Omental fat pad (tissue), 4 donors: Measurements from ENCODE around the gene ZNF521. TPM values are rescaled to one million over a fixed set of nuclear protein-coding genes. Genes with fewer than 3 reads are reported as not detected.

ENCODE experiments used
- ATAC-seq: fragments of 150-250 bp; one replicate; pipeline ENCODE4 v1.9.1; 2016; ENCODE audit warnings: mild to moderate bottlenecking, moderate library complexity; ENCODE audit not compliant: low FRiP score
- DNase-seq: peaks from one replicate; pipeline ENCODE4 v3.0.0-alpha.2; 2019; ENCODE audit warnings: low spot score
- total RNA-seq, 4 donors: library from RNA; depleted of rRNA; stranded (reverse); fragments of >200 nt; gene quantifications; one replicate each; pipeline ENCODE4 v1.1.0, GENCODE V29; 2016
- TF ChIP-seq, protein P1 (sequence below), 3 donors: fragments of 450-650 bp; IDR thresholded peaks; one replicate each; pipeline ENCODE4 v1.5.1; 2016 to 2017; ENCODE audit warnings: antibody characterized with exemption in 3 of 3, mild to moderate bottlenecking in 3 of 3, moderate library complexity in 2 of 3

ZNF521 gene
- total RNA-seq, 4 donors from 2014 or later = 15.0 to 79.9 (median 28.1) TPM

DNA sequence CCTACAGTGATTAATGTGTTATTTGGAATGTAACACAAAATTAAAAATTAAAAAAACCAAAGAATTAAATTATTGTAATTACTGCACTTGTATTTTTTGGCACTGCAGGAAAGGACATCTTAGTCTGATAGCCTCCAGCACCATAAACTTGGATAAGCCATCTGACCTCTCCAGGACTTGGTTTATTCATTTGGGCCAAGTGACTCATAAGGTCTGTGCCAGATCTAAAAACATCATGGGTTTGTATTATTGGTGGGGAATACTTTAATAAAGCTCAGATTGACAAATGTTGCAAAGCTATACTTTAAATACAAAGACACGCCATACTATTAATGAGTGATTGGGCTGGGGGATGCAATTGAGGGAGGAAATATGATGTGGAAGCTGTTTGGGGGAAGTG, 225.2 kb downstream of the ZNF521 start:
- no peak for DNase-seq
- no peak for ATAC-seq
- TF ChIP-seq, protein P1, sequence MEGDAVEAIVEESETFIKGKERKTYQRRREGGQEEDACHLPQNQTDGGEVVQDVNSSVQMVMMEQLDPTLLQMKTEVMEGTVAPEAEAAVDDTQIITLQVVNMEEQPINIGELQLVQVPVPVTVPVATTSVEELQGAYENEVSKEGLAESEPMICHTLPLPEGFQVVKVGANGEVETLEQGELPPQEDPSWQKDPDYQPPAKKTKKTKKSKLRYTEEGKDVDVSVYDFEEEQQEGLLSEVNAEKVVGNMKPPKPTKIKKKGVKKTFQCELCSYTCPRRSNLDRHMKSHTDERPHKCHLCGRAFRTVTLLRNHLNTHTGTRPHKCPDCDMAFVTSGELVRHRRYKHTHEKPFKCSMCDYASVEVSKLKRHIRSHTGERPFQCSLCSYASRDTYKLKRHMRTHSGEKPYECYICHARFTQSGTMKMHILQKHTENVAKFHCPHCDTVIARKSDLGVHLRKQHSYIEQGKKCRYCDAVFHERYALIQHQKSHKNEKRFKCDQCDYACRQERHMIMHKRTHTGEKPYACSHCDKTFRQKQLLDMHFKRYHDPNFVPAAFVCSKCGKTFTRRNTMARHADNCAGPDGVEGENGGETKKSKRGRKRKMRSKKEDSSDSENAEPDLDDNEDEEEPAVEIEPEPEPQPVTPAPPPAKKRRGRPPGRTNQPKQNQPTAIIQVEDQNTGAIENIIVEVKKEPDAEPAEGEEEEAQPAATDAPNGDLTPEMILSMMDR (IDR thresholded peaks at IDR 0.05) = no peak

DNA sequence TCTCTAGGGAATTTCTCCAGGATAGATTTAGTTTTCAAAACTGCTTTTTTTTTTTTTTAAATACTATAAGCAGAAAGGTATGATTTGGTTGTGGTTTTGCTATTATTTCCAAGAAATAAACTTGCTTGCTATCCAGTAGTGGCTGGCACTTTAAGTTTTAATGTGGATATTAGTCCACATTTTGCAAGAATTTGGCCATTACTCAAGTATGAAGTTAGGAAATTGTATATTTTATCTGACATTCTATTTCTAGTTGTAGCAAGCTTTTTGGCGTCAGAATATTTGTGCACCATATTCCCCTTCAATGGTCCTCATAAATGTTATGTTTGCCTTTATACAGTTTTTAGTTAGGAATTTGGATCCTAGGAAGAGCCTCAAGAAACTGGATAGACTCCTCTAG, 226.3 kb downstream of the ZNF521 start:
- ATAC-seq (no peak), DNase-seq (no peak)
- TF ChIP-seq, protein P1 (IDR thresholded peaks at IDR 0.05) = no peak

- TF ChIP-seq, protein P1 (IDR thresholded peaks at IDR 0.05) = no peak
- DNase-seq (no peak), ATAC-seq (no peak)
Measured at GRCh38 chr18:25123438-25124232, 228.3 kb downstream of the ZNF521 start.

DNA sequence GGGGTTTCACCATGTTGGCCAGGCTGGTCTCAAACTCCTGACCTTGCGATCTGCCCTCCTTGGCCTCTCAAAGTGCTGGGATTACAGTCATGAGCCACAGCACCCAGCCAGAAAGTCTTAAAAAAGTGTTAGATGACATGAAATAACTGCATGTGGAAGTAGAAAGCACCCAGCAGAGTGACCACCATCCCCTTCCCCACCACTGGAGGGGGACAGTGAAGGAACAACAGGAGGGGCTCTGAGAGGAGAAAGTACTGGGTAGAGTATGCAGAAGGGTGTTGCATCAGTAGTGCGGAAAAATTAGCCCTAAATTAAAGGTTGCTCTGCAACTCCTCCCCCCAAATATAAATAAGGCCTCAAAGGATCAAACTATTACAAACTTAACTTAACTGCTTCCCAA, 230.5 kb downstream of the ZNF521 start:
- TF ChIP-seq, protein P1 (IDR thresholded peaks at IDR 0.05) = no peak
- no peak for DNase-seq
- no peak for ATAC-seq

- no peak for DNase-seq
- TF ChIP-seq, protein P1 (IDR thresholded peaks at IDR 0.05) = no peak
- ATAC-seq = no peak
Measured at GRCh38 chr18:25113566-25113965, 238.4 kb downstream of the ZNF521 start.

DNA sequence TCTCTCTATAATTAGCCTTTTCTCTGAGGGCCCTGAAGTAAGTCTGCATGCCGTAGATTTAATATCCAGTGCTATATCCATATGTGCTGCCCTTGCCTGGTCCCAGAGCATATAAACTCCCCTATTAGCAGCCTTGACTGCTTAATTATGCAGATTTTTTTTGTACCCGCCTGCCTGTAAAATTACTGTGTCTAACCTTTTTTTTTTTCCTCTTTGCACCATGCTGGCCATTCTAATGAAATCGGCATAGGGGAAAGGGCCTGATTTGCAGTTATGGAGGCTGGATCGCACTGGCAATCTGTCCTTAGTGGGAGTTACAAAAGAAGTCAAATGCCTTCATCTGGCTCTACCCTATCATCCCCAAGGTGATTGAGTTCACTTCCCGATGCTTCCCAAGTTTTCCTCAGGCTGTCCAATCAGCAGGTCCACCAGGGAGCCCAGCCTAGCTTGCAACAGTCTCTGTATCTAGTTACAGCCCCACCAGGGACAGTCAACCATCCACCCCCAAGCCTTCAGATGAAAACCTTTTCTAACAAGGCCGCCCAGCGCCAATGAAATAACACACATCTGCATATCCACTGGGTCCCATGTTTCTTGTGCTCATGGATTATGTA, 239.0 kb downstream of the ZNF521 start:
- TF ChIP-seq, protein P1 (IDR thresholded peaks at IDR 0.05) = no peak
- no peak for DNase-seq
- ATAC-seq = no peak
